K562 (cell line): Measurements from ENCODE around the gene CLDN5. TPM values are rescaled to one million over a fixed set of nuclear protein-coding genes. Genes with fewer than 3 reads are reported as not detected.

Experiments
- ARID3B ChIP-seq: fragments of 250-450 bp; sonication (Bioruptor Pico); IDR thresholded peaks from 2 replicates; pipeline ENCODE4 v1.4.0; 2020; ENCODE audit warnings: borderline replicate concordance
- ARNT ChIP-seq, 2 experiments: fragments of 450-650 bp; IDR thresholded peaks; 2 replicates each; pipeline ENCODE4 v1.6.1; 2016; ENCODE audit warnings: mild to moderate bottlenecking in 1 of 2
- CBFA2T2 ChIP-seq: fragments of 450-650 bp; conservative IDR thresholded peaks from 2 replicates; pipeline ENCODE4 v1.6.1; 2017; ENCODE audit warnings: mild to moderate bottlenecking
- CBFB ChIP-seq: sonication (generic); formaldehyde crosslinking; IDR thresholded peaks from 2 replicates; pipeline ENCODE4 v1.4.0; 2020; ENCODE audit warnings: mild to moderate bottlenecking, missing genetic modification reagents
- CREB5 ChIP-seq: fragments of 250-450 bp; sonication (Bioruptor Pico); IDR thresholded peaks from 2 replicates; pipeline ENCODE4 v1.5.0; 2020; ENCODE audit warnings: mild to moderate bottlenecking
- ETS1 ChIP-seq: conservative IDR thresholded peaks from 2 replicates; pipeline ENCODE4 v1.6.1; 2011; ENCODE audit warnings: low read depth, mild to moderate bottlenecking, low read length; ENCODE audit not compliant: control insufficient read depth
- ETV1 ChIP-seq: fragments of 450-650 bp; conservative IDR thresholded peaks from 2 replicates; pipeline ENCODE4 v1.6.1; 2016; ENCODE audit warnings: missing genetic modification characterization, control low read depth, low read depth, missing compliant biosample characterization
- IRF2 ChIP-seq: sonication (generic); formaldehyde crosslinking; IDR thresholded peaks from 2 replicates; pipeline ENCODE4 v1.8.1; 2022; ENCODE audit warnings: mild to moderate bottlenecking, missing genetic modification reagents
- MYC ChIP-seq, 2 experiments: fragments of 250-450 bp in 1 of 2; sonication (Bioruptor Pico) in 1 of 2; IDR thresholded peaks; 2 replicates each; pipeline versions ENCODE4 v1.5.1 to v1.6.1; 2012 to 2021; ENCODE audit warnings: low read depth in 2 of 2, borderline replicate concordance in 1 of 2, improper control_type of control experiment in 1 of 2, low read length in 1 of 2, mild to moderate bottlenecking in 1 of 2, moderate library complexity in 1 of 2
- PCBP1 ChIP-seq: fragments of 200-400 bp; formaldehyde crosslinking; IDR thresholded peaks from 2 replicates; pipeline ENCODE4 v1.6.1; 2018; ENCODE audit warnings: mild to moderate bottlenecking, low read depth, low read length; ENCODE audit not compliant: poor library complexity, severe bottlenecking
- PHB ChIP-seq: fragments of 250-450 bp; sonication (Bioruptor Pico); IDR thresholded peaks from 2 replicates; pipeline ENCODE4 v1.5.0; 2021
- POU5F1 ChIP-seq: fragments of 150-350 bp; IDR thresholded peaks from 2 replicates; pipeline ENCODE4 v1.6.1; 2014; ENCODE audit warnings: borderline replicate concordance, low read length, low read depth, mild to moderate bottlenecking; ENCODE audit not compliant: partially characterized antibody
- PPARD ChIP-seq: fragments of 250-450 bp; sonication (Bioruptor Pico); IDR thresholded peaks from 2 replicates; pipeline ENCODE4 v1.8.0; 2022; ENCODE audit warnings: inconsistent platforms, mild to moderate bottlenecking, moderate library complexity
- ZBTB1 ChIP-seq: sonication (generic); formaldehyde crosslinking; IDR thresholded peaks from 2 replicates; pipeline ENCODE4 v1.8.1; 2023; ENCODE audit warnings: missing genetic modification reagents, low read depth, mild to moderate bottlenecking, borderline replicate concordance
- ZC3H8 ChIP-seq: fragments of 450-650 bp; IDR thresholded peaks from 2 replicates; pipeline ENCODE4 v1.6.1; 2017
- ZEB2 ChIP-seq: fragments of 450-650 bp; IDR thresholded peaks from 2 replicates; pipeline ENCODE4 v1.6.1; 2016
- ZNF3 ChIP-seq: fragments of 250-450 bp; sonication (Bioruptor Pico); IDR thresholded peaks from 2 replicates; pipeline ENCODE4 v1.5.0; 2021; ENCODE audit warnings: mild to moderate bottlenecking, moderate library complexity
- ZNF766 ChIP-seq: fragments of 200-800 bp; sonication (Bioruptor generic); conservative IDR thresholded peaks from 2 replicates; pipeline ENCODE4 v1.6.1; 2016; ENCODE audit warnings: missing genetic modification characterization, missing compliant biosample characterization
- polyA plus RNA-seq, 8 experiments: library from polyadenylated mRNA; depleted of rRNA in 4 of 8; stranded (reverse) in 5 of 8; unstranded in 3 of 8; fragments of >200 nt; fragmentation: Nextera tagmentation in 2 of 8; fragmentation: Illumina TruSeq in 1 of 8; extraction: Ambion mirVana in 2 of 8; extraction: Trizol in 1 of 8; gene quantifications; 2 replicates each; pipeline versions ENCODE4 v1.2.1 to v1.2.3, GENCODE V29; 2011 to 2014; ENCODE audit warnings: inconsistent platforms in 1 of 8, missing spikeins in 1 of 8
- total RNA-seq, 7 experiments: library from RNA; depleted of rRNA in 6 of 7; stranded (reverse); fragments of >200 nt in 6 of 7; fragmentation: Illumina TruSeq in 2 of 7; extraction: Trizol in 2 of 7; gene quantifications; 2 replicates each; pipeline versions ENCODE4 v1.2.1 to v1.2.3, GENCODE V29; 2011 to 2021; ENCODE audit warnings: low replicate concordance in 1 of 7
- TF ChIP-seq, protein P1 (sequence below): fragments of 450-650 bp; IDR thresholded peaks from 2 replicates; pipeline ENCODE4 v1.6.1; 2017; ENCODE audit warnings: mild to moderate bottlenecking, moderate library complexity
- TF ChIP-seq, protein P2 (sequence below), 2 experiments: fragments of 450-650 bp; IDR thresholded peaks; 2 replicates each; pipeline ENCODE4 v1.6.1; 2016

Gene CLDN5
- total and polyA plus RNA-seq, 9 of the 15 experiments (the other 6 are each of a cell fraction or from before 2014, with no cell fraction given): 0.20 TPM; not detected in 8

GRCh38 chr22:19523240-19524169 lies 705 bp downstream of the CLDN5 start (continued):
- TF ChIP-seq PPARD (CRISPR knock-in tag): no peak
- TF ChIP-seq ZNF3 (CRISPR knock-in tag): no peak
- TF ChIP-seq CREB5 (CRISPR knock-in tag): no peak
- no peak for TF ChIP-seq CBFB
- TF ChIP-seq ETS1: 0 out of 2 replicates have a peak, but pooled peaks have one; percentile 44
- 0 out of 2 replicates have a peak, but pooled peaks have one; percentile 52 for TF ChIP-seq ZBTB1 (CRISPR knock-in tag)
- no peak; the same call in 1 of the 2 replicates for TF ChIP-seq IRF2 (CRISPR knock-in tag)
- no peak for TF ChIP-seq ZEB2
- TF ChIP-seq MYC (IDR thresholded peaks at IDR 0.05; ENCODE audit: low read depth, low read length): no peak
- TF ChIP-seq MYC (CRISPR knock-in tag; IDR thresholded peaks at IDR 0.05; ENCODE audit: borderline replicate concordance, low read depth): no peak
- TF ChIP-seq, protein P1, sequence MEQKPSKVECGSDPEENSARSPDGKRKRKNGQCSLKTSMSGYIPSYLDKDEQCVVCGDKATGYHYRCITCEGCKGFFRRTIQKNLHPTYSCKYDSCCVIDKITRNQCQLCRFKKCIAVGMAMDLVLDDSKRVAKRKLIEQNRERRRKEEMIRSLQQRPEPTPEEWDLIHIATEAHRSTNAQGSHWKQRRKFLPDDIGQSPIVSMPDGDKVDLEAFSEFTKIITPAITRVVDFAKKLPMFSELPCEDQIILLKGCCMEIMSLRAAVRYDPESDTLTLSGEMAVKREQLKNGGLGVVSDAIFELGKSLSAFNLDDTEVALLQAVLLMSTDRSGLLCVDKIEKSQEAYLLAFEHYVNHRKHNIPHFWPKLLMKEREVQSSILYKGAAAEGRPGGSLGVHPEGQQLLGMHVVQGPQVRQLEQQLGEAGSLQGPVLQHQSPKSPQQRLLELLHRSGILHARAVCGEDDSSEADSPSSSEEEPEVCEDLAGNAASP: no peak
- TF ChIP-seq ZC3H8: no peak
- no peak for TF ChIP-seq ZNF766 (CRISPR knock-in tag)
- TF ChIP-seq PCBP1: peak; percentile 27
- TF ChIP-seq ARID3B: no peak
- TF ChIP-seq ETV1: no peak
- no peak for TF ChIP-seq ARNT (IDR thresholded peaks at IDR 0.05)
- TF ChIP-seq POU5F1: no peak
- 0 out of 2 replicates have a peak, but pooled peaks have one; percentile 46 for TF ChIP-seq PHB (CRISPR knock-in tag)
- TF ChIP-seq CBFA2T2: no peak
- TF ChIP-seq, protein P2, sequence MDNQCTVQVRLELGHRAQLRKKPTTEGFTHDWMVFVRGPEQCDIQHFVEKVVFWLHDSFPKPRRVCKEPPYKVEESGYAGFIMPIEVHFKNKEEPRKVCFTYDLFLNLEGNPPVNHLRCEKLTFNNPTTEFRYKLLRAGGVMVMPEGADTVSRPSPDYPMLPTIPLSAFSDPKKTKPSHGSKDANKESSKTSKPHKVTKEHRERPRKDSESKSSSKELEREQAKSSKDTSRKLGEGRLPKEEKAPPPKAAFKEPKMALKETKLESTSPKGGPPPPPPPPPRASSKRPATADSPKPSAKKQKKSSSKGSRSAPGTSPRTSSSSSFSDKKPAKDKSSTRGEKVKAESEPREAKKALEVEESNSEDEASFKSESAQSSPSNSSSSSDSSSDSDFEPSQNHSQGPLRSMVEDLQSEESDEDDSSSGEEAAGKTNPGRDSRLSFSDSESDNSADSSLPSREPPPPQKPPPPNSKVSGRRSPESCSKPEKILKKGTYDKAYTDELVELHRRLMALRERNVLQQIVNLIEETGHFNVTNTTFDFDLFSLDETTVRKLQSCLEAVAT (IDR thresholded peaks at IDR 0.05): no peak
